Hepatic stellate cell (primary cell): Measurements from ENCODE around the gene GRK1.

Source experiments
- DNase-seq: peaks from one replicate; pipeline ENCODE4 v3.0.0; 2011; ENCODE audit warnings: low spot score

The GRK1 gene

GRCh38 chr13:113632706-113633484 is 34.1 kb upstream of the GRK1 start:
- DNase-seq: no peak

DNA sequence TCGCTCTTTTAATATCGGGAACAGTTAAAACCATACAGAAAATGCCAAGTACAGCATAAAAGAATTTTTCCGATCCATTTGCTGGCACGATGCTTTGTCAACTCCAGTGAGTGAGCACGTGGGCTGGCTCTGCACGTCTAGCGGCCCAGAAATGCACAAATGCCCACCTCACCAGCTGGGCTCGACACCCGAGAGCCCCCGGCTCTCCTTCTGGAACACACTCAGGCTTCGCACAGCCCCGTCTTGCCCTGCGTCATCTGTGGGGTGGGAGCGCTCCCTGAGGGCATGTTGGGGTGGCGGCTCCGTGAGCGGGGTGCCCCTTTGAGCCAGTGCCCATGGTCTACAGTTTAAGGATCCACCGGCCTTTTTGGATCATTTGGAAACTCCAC is 33.5 kb upstream of the GRK1 start:
- DNase-seq: no peak

DNA sequence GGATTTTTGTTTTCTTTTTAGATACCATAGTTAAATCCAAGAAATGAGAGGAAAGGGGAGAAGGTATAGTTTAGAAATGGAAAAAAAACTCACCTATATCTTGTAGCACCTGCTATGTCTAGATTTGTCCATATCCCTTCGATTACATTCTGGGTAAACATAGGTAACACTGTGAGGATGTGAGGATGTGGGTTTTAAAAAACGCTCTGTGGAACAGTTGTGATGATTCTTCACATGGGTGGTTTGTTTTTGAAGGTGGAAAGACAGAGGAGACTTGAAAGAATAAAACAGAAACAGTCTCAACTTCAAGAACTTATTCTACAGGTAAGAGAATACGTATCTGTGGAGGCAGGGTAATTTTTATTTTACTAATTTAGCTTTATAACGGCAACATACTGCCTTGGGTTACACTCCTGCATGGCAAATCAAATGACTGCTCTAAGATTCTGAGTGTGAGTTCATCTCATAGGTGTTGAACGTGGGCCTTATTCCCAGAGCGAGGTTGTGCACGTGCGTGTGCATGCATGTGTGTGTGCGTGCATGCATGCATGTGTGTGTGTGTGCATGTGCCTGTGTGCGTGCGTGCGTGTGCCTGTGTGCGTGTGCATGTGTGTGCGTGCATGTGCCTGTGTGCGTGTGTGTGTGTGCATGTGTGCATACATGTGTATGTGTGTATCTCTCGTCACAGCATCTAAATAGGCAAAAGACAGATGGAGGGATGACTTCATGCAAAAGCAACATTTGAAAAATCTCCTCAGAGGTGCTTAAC is 32.6 kb upstream of the GRK1 start:
- DNase-seq: no peak

- DNase-seq: no peak
Measured at GRCh38 chr13:113635048-113635420, 32.0 kb upstream of the GRK1 start.

- DNase-seq: no peak
Measured at GRCh38 chr13:113635709-113636108, 31.3 kb upstream of the GRK1 start.

DNA sequence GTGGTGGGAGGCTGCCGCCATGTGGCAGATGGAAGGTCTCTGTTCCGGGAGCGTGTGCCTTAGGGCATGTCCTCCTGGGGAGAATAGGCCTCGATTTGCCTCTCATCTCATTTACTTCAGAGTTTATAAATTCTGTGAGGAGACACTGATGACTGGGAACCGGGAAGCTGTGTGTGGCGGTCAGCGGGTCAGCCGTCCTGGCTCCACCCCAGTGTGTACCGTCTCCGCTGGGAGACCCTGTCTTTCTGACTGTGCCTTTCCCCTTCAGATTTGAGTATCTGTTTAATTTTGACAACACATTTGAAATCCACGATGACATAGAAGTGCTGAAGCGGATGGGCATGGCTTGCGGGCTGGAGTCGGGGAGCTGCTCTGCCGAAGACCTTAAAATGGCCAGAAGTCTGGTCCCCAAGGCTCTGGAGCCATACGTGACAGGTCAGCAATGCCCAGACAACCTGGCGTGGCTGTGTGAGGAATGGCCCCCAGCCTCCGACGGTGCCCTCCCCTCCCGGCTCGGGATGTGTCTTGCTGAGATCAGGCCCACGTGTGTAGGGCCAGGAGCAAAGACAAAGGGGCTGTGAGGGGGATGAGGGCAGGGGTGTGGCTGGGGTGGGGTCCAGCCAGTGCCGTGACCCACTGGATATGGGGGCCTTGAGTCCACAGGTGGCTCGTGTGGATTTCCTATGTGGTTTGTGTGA is 30.6 kb upstream of the GRK1 start:
- DNase-seq: no peak

DNA sequence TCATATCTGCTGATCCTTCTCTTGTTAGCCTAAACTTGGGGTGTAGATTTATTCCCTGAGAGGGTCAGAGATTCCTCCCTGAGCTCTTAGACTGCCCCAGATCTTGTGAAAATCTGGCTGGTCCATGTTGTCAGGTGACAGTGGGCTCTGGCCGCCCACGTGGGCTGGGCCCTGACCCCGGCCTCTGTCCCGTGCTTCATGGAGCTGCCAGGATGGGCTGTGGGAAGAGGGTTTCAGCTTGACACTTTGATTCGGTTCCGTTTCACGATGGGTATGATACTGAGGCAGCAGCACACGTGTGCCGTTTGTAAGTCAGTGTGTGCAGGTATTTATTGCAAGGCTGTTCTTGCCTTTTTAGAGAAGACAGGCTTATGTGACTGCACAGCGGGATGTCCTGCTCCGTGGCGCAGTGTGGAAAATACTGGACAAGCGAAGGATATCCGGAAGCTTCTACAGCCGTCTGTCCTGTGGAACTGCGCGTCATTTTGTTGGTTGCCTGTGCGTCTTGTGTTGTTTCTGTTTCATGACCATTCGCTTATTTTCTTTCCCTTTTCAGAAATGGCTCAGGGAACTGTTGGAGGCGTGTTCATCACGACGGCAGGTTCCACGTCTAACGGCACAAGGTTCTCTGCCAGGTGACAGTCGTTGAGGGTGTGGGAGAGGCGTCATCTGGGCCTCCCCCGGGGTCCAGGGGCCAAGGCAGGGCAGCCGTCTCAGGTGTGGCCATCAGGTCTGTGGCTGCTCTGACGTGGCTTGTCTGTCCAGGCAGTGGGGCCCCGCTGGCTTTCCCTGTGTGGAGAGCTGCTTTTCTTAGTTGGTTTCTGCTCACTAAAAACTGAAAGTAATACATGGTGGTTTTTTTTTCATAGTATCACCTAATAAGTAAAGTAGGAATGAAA is 29.5 kb upstream of the GRK1 start:
- DNase-seq: no peak

DNA sequence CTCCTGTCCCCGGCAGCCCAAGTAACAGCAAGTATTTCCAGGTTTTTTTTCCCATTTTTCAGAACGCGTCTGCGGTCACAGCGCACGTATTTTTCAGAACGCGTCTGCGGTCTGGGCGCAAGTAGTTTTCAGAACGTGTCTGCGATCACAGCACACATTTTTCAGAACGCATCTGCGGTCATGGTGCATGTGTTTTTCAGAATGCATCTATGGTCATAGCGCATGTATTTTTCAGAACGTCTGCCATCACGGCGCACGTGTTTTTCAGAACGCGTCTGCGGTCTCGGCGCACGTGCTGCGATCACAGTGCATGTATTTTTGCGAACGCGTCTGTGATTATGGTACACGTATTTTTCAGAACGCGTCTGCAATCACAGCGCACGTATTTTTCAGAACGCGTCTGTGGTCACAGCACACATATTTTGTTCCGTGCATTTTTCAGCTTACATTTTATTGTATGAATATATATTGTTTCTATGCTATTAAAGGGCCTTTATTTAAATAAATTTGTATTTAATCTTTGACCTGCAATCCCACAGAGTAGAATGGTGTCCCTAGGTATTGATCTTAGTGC is 28.8 kb upstream of the GRK1 start:
- DNase-seq: no peak

DNA sequence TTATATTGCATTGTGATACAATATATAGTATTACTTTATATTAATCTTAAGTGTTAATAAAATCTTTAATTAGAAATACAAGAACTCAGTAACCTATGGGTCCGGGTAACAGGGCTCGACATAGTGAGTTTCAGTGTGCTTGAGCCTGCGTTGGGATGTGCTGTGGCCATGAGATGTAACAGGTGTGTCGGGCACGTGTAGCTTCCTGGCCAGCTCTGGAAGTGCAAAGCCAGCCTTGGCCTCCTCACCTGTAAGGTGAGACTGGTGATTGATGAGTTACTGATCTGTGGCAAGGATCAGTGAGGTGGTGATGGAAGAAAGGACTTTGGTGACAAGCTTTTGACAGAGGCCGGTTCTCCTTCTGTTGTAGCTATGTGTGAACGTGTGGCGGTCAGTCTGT is 28.2 kb upstream of the GRK1 start:
- DNase-seq: no peak

GRCh38 chr13:113639616-113640262 is 27.3 kb upstream of the GRK1 start:
- no peak for DNase-seq

DNA sequence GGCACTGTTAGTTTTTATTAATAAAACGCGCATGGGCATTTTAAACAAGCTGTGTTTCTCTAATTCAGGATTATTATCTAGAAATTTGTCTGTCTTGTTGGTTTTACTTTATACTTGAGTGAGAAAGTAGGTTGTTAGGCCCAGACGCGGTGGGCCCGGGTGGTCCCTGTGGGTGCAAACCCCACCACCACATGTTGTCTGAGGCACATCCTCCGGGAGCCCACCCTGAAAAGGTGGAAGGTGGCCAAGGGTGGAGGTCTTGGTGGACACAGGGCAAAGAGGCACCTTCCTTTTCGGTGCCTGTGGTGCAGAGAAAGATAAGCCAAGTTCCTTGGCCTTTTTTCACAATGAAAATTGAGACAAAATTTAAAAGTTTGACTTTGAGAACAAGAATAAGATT is 25.6 kb upstream of the GRK1 start:
- DNase-seq: no peak

DNA sequence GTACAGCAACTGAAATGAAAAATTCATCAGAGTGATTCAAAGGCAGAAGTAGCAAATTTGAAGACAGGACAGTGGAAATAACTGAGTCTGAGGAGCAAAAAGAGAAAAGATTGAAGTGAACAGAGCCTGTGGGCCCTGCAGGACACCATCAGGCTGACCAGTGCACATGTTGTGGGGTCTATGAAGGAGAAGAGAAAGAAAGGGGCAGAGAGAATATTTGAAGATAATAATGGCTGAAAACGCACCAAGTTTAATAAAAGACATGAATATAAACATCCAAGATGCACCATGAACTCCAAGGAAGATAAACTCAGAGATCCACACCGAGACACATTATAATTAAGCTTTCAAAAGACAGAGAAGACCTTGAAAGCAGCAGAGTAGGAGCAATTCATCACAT is 24.5 kb upstream of the GRK1 start:
- DNase-seq: no peak

- DNase-seq: no peak
Measured at GRCh38 chr13:113643593-113643992, 23.4 kb upstream of the GRK1 start.

GRCh38 chr13:113644800-113645199 is 22.2 kb upstream of the GRK1 start:
- DNase-seq: no peak

DNA sequence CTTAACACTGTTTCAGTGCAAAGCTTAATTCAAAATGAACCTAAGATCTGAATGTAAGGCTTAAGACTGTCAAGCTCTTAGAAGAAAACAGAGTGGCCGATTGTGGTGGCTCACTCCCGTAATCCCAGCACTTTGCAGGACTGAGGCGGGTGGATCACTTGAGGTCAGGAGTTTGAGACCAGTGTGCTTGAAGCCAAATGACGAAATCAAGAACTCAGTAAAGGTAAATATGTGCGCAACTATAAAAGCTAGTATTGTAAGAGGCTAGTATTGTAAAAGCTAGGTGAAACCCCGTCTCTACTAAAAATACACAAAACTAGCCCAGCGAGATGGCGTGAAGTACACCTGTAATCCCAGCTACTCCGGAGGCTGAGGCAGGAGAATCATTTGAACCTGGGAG is 21.7 kb upstream of the GRK1 start:
- no peak for DNase-seq

- DNase-seq: no peak
Measured at GRCh38 chr13:113646376-113646775, 20.6 kb upstream of the GRK1 start.

- no peak for DNase-seq
Measured at GRCh38 chr13:113646921-113647340, 20.1 kb upstream of the GRK1 start.

DNA sequence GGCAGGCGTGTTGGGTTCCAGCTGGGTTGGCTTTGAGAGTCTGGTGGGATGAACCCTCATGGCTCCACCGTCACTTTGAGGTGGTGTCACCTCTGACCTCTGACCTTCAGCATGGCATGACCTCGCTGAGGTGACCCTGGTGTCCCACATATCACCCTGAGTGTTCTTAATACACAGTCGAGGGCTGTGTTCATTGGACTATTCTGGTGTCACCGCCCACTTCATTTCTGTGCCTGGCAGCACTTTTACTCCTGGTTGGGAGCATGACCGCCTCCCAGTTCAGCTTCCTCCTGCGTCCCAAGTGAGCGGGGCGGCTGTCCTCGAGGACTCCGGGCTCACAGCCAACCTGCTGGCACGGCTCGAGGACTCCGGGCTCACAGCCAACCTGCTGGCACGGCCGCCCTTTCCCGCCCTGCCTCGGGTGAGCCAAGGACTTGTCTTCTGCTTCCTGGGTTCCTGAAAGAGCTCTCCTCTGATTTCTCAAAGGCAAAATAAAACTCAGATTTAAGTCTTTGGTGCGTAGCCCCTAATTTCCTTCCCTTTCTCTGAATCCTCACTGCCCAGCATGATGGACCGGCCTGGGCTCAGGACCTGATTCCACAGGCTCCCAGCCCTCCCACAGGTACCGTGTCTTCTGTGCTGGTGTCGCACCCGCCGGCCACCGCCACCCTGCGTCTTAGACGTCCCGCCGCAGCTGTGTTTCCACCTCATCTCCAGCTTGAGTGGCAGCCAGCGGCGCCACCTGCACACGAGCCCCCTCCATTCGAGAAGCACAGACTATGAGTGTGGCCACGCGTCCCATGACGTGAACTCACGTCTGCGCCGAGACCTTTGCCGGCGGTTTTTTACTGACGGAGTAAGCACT is 19.4 kb upstream of the GRK1 start:
- no peak for DNase-seq

DNA sequence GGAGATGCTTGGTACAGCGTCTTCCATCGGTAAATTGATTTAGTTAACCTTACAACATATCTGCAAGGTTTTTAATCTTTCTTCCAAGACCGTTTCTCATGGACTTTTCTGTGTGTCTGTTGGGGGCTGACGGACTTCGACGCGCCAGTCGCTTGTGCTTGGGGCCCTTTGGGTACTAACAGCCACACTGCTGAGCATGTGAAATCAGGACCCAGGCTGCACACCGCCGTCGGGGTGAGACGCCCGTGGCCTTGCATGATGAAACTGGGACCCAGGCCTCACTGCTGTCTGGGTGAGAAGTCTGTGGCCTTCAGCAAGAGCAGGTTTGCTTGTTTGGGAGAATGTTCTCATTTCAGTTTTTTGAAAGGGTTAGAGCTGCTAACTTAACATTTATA is 18.8 kb upstream of the GRK1 start:
- no peak for DNase-seq

- no peak for DNase-seq
Measured at GRCh38 chr13:113649212-113649611, 17.8 kb upstream of the GRK1 start.
